Adipose tissue (tissue), 3 donors: ENCODE results near the gene ACVR1C. TPM values are rescaled to one million over a fixed set of nuclear protein-coding genes. Genes with fewer than 3 reads are reported as not detected.

Experiments used
- polyA plus RNA-seq, 3 donors: library from polyadenylated mRNA; stranded (reverse); fragments of 200-250 nt; gene quantifications; one replicate each; pipeline ENCODE4 v1.2.3, GENCODE V29; 2013
- donor health status: healthy with polysubstance abuse.
- donor health status: Bipolar disorder and iron deficiency.
- donor health status: healthy.

Gene ACVR1C
- polyA plus RNA-seq, 3 donors: 1.8 to 52.4 (median 12.7) TPM

Other genes starting within 250 kb of the ACVR1C start
- gene CYTIP, start 184.8 kb downstream of the ACVR1C start, polyA plus RNA-seq: 1 to 10 TPM; 1.3 to 8.1 (median 4.7) TPM
- 10 to 100 TPM in 2 of 3 donors, 1 to 10 TPM in 1; 7.7 to 19.4 (median 11.6) TPM for gene ACVR1, start 247.5 kb upstream of the ACVR1C start, polyA plus RNA-seq